ENCODE measurements around the gene CPTP.
A peak's percentile ranks its signal among the peaks of the same experiment; 100 is the strongest.

Gene CPTP

DNA sequence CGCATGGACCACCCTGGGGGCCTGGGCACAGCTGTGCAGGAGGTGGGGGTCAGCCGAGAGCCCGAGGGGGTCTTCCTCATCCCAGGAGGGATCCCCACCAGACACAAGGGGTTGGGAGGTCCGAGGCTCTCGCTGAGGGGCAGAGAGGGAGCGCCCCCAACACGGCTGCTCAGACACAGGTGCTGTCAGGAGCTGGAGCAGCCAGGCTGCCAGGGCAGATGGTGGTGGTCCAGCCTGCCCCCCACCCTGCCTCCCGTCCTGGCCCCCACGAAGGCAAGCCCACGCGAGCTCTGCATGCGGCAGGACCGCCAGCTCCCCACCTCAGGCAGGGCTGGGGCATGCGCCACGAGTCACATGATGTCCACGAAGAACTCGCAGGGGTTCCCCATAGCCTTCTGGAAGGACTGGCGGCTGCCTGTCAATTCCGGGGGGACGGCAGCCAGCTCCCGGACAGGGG, 11.2 kb downstream of the CPTP start:
- Histone ChIP-seq H3K4me1 (ENCODE audit: control insufficient read depth, insufficient read depth, low read length, poor library complexity, severe bottlenecking) (peaks cover 3% of the 10 kb centered on the region), H3K9me3 (ENCODE audit: control insufficient read depth, low read length) (no peaks in the 10 kb centered on the region), H3K36me3 (ENCODE audit: control insufficient read depth, insufficient read depth, low read length) (peaks cover 11% of the 10 kb centered on the region), H3K4me3 (ENCODE audit: insufficient read depth, low read depth, low read length, poor library complexity, severe bottlenecking) (no peak overlapping the region), H3K27me3 (replicated peaks; ENCODE audit: control insufficient read depth, insufficient read depth, low read length, poor library complexity, severe bottlenecking) (no peaks in the 10 kb centered on the region), H3K27ac (ENCODE audit: insufficient read depth, low read length, poor library complexity, severe bottlenecking) (no peak overlapping the region)
- DNase-seq, result no peak

DNA sequence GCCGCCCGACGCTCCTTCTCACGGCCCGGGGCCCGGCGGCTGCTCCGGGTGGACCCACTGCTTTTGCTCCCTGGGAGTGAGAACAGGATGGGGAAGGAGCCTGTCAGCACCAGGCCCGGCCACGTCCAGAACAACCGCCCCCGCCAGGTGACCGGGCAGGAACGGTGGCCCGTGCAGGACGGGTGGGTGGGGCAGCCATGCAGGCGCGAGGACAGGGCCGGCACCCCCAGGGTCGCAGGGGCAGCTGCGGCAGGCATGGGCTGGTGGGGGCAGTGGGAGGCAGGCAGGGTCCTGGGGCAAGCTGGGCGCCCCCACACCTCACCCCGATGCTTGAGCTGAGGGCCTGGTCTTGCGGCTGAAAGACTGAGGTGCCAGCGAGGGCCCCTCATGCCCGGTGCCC, 11.8 kb downstream of the CPTP start:
- Histone ChIP-seq H3K27ac (ENCODE audit: insufficient read depth, low read length, poor library complexity, severe bottlenecking) (no peak overlapping the region), H3K36me3 (ENCODE audit: control insufficient read depth, insufficient read depth, low read length) (peaks cover 11% of the 10 kb centered on the region), H3K4me3 (ENCODE audit: insufficient read depth, low read depth, low read length, poor library complexity, severe bottlenecking) (no peak overlapping the region), H3K9me3 (ENCODE audit: control insufficient read depth, low read length) (no peaks in the 10 kb centered on the region), H3K27me3 (replicated peaks; ENCODE audit: control insufficient read depth, insufficient read depth, low read length, poor library complexity, severe bottlenecking) (no peaks in the 10 kb centered on the region), H3K4me1 (ENCODE audit: control insufficient read depth, insufficient read depth, low read length, poor library complexity, severe bottlenecking) (no peaks in the 10 kb centered on the region)
- DNase-seq, result no peak

DNA sequence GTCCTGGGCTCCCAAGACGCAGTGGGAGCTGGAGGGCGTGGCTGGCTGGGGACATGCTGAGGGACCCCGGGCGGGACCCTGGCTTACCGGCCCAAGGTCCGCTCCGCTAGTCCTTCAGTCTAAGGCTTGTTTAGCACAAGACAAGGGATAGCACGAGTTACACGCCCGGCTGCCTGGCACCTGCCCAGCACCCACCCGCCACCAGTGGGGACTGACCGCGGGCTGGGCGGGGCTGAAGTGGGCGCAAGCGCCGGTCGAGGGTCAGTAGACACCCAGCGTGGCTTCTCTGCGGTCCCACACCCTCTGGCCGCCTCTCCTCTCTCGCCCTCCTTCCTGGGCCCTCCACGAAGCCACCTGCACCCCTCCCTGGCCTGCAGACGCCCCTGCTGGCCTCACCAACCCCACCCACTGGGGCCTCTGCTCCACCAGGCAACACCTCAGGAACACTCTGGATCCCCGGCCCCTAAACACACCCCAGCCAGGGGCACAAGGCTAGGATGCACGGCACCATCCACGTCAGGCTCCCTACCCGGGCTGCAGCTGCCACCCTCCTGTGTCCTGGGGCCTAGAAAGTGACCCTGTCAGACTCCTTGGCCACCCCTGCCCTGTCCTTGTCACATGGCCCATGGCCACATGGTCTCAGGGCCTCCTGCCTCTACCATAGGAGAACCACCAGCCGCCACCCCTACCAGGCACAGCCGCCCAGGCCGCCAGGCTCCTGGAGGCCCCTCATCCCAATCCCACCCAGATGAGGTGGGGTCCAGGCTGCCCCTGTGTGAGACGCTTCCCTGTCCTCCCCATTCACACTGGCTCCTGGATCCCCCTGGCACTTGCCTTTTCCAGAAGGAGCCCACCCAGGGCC, 12.6 kb downstream of the CPTP start:
- no peak for DNase-seq
- no peaks in the 10 kb centered on the region for H3K9me3 ChIP-seq (ENCODE audit: control insufficient read depth, low read length)
- no peaks in the 10 kb centered on the region for H3K4me1 ChIP-seq (ENCODE audit: control insufficient read depth, insufficient read depth, low read length, poor library complexity, severe bottlenecking)
- no peak overlapping the region for H3K27ac ChIP-seq (ENCODE audit: insufficient read depth, low read length, poor library complexity, severe bottlenecking)
- H3K4me3 ChIP-seq (ENCODE audit: insufficient read depth, low read depth, low read length, poor library complexity, severe bottlenecking), result no peak overlapping the region
- no peaks in the 10 kb centered on the region for H3K27me3 ChIP-seq (replicated peaks; ENCODE audit: control insufficient read depth, insufficient read depth, low read length, poor library complexity, severe bottlenecking)
- H3K36me3 ChIP-seq (ENCODE audit: control insufficient read depth, insufficient read depth, low read length), result peaks cover 11% of the 10 kb centered on the region

DNA sequence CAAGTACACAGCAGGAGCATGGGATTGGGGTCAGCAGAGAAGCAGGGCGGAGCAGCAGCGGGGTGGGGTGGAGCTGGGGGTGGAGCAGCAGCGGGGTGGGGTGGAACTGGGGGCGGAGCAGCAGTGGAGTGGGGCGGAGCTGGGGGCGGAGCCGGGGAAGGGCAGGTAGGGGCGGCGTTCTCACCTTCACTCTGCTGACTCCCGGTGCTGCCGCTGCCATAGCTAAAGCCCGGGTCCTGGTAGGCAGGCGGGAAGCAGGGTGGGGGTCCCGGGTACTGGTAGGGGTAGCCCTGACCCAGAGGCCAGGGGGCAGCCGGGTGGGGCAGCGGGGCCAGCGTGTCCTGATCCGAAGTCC, 13.2 kb downstream of the CPTP start:
- no peaks in the 10 kb centered on the region for H3K9me3 ChIP-seq (ENCODE audit: control insufficient read depth, low read length)
- H3K36me3 ChIP-seq (ENCODE audit: control insufficient read depth, insufficient read depth, low read length), result peaks cover 11% of the 10 kb centered on the region
- H3K4me1 ChIP-seq (ENCODE audit: control insufficient read depth, insufficient read depth, low read length, poor library complexity, severe bottlenecking), result no peaks in the 10 kb centered on the region
- H3K4me3 ChIP-seq (ENCODE audit: insufficient read depth, low read depth, low read length, poor library complexity, severe bottlenecking), result no peak overlapping the region
- DNase-seq, result peak in 1 of 3 donors; percentile 9
- H3K27me3 ChIP-seq (replicated peaks; ENCODE audit: control insufficient read depth, insufficient read depth, low read length, poor library complexity, severe bottlenecking), result no peaks in the 10 kb centered on the region
- no peak overlapping the region for H3K27ac ChIP-seq (ENCODE audit: insufficient read depth, low read length, poor library complexity, severe bottlenecking)

DNA sequence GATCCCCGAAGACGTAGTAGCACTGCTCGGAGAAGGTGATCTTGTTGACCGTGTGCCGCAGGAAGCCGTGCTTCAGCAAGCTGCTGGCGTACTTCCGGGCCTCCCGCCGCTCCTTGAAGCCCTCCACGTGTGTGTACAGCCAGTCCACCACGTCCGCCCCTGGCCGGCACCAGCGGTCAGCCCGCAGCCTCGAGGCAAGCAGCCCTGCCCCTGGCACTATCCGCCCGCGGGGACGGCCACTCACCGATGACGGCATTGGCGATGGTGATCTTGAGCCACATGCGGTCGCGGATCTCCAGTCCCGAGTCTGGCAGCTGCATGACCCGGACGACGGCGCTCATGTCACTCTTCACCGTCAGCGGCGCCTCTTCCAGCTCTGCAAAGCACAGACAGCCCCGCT, 13.7 kb downstream of the CPTP start:
- Histone ChIP-seq H3K36me3 (ENCODE audit: control insufficient read depth, insufficient read depth, low read length) (peaks cover 11% of the 10 kb centered on the region), H3K27ac (ENCODE audit: insufficient read depth, low read length, poor library complexity, severe bottlenecking) (no peak overlapping the region), H3K4me1 (ENCODE audit: control insufficient read depth, insufficient read depth, low read length, poor library complexity, severe bottlenecking) (no peaks in the 10 kb centered on the region), H3K27me3 (replicated peaks; ENCODE audit: control insufficient read depth, insufficient read depth, low read length, poor library complexity, severe bottlenecking) (no peaks in the 10 kb centered on the region), H3K4me3 (ENCODE audit: insufficient read depth, low read depth, low read length, poor library complexity, severe bottlenecking) (no peak overlapping the region), H3K9me3 (ENCODE audit: control insufficient read depth, low read length) (no peaks in the 10 kb centered on the region)
- no peak for DNase-seq

DNA sequence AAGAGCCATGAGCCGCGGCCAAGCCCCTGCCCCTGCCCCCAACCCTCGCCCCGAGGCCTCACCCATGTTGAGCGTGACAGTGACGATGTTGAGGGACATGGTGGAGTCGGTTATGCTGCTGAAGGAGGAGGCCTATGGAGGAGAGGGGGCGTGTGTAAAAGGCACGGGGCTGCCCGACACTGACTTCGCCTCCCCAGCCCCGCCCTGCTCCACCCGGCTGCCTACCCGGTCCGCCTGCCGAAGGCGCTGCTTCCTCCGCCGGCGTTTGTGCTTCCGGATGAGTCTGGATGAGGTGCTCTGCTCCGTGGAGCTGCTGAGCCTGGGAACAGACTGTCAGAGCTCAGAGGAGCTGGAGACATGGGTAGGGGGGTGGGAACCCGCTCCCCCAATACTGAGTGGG, 15.6 kb downstream of the CPTP start:
- no peak overlapping the region for H3K4me3 ChIP-seq (ENCODE audit: insufficient read depth, low read depth, low read length, poor library complexity, severe bottlenecking)
- no peaks in the 10 kb centered on the region for H3K27me3 ChIP-seq (replicated peaks; ENCODE audit: control insufficient read depth, insufficient read depth, low read length, poor library complexity, severe bottlenecking)
- no peaks in the 10 kb centered on the region for H3K9me3 ChIP-seq (ENCODE audit: control insufficient read depth, low read length)
- H3K27ac ChIP-seq (ENCODE audit: insufficient read depth, low read length, poor library complexity, severe bottlenecking), result no peak overlapping the region
- H3K4me1 ChIP-seq (ENCODE audit: control insufficient read depth, insufficient read depth, low read length, poor library complexity, severe bottlenecking), result no peaks in the 10 kb centered on the region
- peaks cover 11% of the 10 kb centered on the region for H3K36me3 ChIP-seq (ENCODE audit: control insufficient read depth, insufficient read depth, low read length)
- DNase-seq, result no peak

DNA sequence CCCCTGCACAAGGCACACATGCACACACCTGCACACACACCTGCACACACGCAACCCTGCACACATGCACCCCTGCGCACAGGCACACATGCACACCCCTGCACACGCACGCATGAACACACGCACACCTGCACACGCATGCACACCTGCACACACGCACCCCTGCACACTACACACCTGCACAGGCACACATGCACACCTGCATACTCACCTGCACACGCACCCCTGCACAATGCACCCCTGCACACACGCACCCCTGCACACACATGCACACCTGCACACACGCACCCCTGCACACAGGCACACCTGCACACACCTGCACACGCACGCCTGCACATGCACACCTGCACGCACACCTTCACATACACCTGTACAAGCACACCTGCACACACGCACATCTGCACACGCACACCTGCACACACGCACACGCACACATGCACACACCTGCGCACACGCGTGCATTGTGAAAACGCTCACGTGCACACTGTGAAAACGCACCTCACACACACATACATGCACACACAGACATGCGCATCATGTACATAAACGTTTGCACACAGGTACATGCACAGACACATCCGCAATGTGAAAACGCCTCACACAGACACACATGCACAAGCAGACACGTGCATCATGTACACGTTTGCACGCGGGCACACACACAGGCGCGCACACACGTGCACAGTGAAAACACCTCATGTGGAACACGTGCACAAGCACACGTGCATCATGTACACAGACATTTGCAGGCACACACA, 16.4 kb downstream of the CPTP start:
- H3K4me3 ChIP-seq (ENCODE audit: insufficient read depth, low read depth, low read length, poor library complexity, severe bottlenecking), result no peak overlapping the region
- no peaks in the 10 kb centered on the region for H3K27me3 ChIP-seq (replicated peaks; ENCODE audit: control insufficient read depth, insufficient read depth, low read length, poor library complexity, severe bottlenecking)
- H3K27ac ChIP-seq (ENCODE audit: insufficient read depth, low read length, poor library complexity, severe bottlenecking), result no peak overlapping the region
- no peak for DNase-seq
- no peaks in the 10 kb centered on the region for H3K4me1 ChIP-seq (ENCODE audit: control insufficient read depth, insufficient read depth, low read length, poor library complexity, severe bottlenecking)
- H3K9me3 ChIP-seq (ENCODE audit: control insufficient read depth, low read length), result no peaks in the 10 kb centered on the region
- peaks cover 11% of the 10 kb centered on the region for H3K36me3 ChIP-seq (ENCODE audit: control insufficient read depth, insufficient read depth, low read length)

DNA sequence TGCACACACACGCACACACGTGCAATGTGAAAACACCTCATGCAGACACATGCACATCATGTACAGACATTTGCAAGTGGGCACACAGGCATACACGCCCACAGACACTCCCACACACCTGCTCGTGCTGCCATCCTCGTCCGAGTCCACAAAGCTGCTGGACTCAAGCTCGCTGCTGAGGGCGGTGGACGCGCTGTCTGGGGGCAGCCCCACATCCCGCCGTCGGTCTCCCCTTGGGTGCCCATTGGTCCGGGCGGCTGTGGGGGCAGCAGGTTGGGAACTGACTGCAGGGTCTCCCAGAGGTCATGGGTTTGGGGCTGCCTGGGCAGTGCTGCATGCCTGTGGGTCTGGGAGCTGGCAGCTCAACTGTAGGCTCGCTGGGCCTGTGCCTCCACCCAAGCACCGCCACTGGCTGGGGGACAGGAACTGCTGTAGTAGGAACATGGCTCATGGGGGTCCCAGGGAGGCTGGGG, 17.0 kb downstream of the CPTP start:
- Histone ChIP-seq H3K27me3 (replicated peaks; ENCODE audit: control insufficient read depth, insufficient read depth, low read length, poor library complexity, severe bottlenecking) (no peaks in the 10 kb centered on the region), H3K4me3 (ENCODE audit: insufficient read depth, low read depth, low read length, poor library complexity, severe bottlenecking) (no peak overlapping the region), H3K27ac (ENCODE audit: insufficient read depth, low read length, poor library complexity, severe bottlenecking) (no peak overlapping the region), H3K4me1 (ENCODE audit: control insufficient read depth, insufficient read depth, low read length, poor library complexity, severe bottlenecking) (no peaks in the 10 kb centered on the region), H3K36me3 (ENCODE audit: control insufficient read depth, insufficient read depth, low read length) (peaks cover 11% of the 10 kb centered on the region), H3K9me3 (ENCODE audit: control insufficient read depth, low read length) (no peaks in the 10 kb centered on the region)
- no peak for DNase-seq

DNA sequence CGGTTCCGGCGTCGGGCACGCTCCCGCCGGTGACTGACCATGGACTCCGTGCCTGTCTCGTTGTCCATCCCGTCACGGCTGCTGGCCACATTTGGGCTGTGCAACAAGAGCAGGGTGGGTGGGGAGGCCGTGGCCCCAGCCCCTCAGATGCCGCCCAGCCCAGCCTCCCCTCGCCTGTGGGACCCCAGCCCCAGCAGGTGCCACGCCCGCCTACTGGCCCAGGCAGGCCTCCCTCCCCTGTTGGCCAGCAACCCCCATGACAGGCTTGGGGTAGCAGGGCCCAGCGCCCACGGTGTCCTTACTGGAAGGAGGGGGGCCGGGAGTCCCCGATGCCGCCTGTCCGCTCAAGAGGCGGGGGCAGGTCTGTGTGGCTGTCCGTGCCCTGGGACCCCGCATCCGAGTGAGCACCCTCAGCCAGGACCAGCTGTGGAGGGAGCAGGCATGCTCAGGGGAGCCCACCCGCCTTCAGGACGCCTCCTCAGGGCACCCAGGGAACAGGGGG, 17.5 kb downstream of the CPTP start:
- Histone ChIP-seq H3K4me1 (ENCODE audit: control insufficient read depth, insufficient read depth, low read length, poor library complexity, severe bottlenecking) (peaks cover 2% of the 10 kb centered on the region), H3K9me3 (ENCODE audit: control insufficient read depth, low read length) (no peaks in the 10 kb centered on the region), H3K27ac (ENCODE audit: insufficient read depth, low read length, poor library complexity, severe bottlenecking) (no peak overlapping the region), H3K4me3 (ENCODE audit: insufficient read depth, low read depth, low read length, poor library complexity, severe bottlenecking) (no peak overlapping the region), H3K36me3 (ENCODE audit: control insufficient read depth, insufficient read depth, low read length) (peaks cover 11% of the 10 kb centered on the region), H3K27me3 (replicated peaks; ENCODE audit: control insufficient read depth, insufficient read depth, low read length, poor library complexity, severe bottlenecking) (no peaks in the 10 kb centered on the region)
- DNase-seq, result no peak

DNA sequence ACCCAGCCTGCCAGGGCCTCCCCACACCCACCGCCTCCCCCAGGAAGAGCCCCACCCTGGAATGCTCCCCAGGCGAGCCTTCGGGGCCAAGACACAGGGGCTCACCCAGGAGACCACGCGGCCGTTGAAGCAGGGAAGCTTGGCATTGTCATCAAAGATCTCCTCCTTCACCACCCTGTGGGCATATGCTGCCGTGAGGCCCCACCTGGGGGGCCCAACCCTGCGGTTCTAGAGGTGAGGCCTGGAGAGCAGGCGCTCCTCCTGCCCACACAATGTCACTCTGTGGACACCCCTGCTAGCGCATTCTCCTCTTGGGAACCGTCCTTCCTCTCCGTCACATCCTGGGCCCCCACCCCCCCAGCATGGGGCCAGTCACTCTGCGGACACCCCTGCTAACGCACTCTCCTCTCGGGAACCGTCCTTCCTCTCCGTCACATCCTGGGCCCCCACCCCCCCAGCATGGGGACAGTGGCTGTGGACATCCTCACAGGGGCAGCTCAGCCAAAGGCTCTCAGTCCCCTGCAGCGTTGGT, 18.0 kb downstream of the CPTP start:
- H3K9me3 ChIP-seq (ENCODE audit: control insufficient read depth, low read length), result no peaks in the 10 kb centered on the region
- H3K4me1 ChIP-seq (ENCODE audit: control insufficient read depth, insufficient read depth, low read length, poor library complexity, severe bottlenecking), result peaks cover 7% of the 10 kb centered on the region
- H3K27ac ChIP-seq (ENCODE audit: insufficient read depth, low read length, poor library complexity, severe bottlenecking), result no peak overlapping the region
- no peaks in the 10 kb centered on the region for H3K27me3 ChIP-seq (replicated peaks; ENCODE audit: control insufficient read depth, insufficient read depth, low read length, poor library complexity, severe bottlenecking)
- H3K36me3 ChIP-seq (ENCODE audit: control insufficient read depth, insufficient read depth, low read length), result peaks cover 11% of the 10 kb centered on the region
- no peak for DNase-seq
- H3K4me3 ChIP-seq (ENCODE audit: insufficient read depth, low read depth, low read length, poor library complexity, severe bottlenecking), result no peak overlapping the region
